ENCODE data around the gene USH2A.

Gene USH2A

GRCh38 chr1:216314379-216315095 is 108.7 kb downstream of the USH2A start:
- H3K4me1 ChIP-seq (ENCODE audit: control insufficient read depth in 2 of 2, insufficient read depth in 1 of 2, low read depth in 1 of 2, low read length in 2 of 2) = peaks cover 0 to 2% of the 10 kb centered on the region in 2 donors
- no peak overlapping the region for H3K23ac ChIP-seq (ENCODE audit: low read depth, low read length, poor library complexity)
- no peak overlapping the region for H2BK5ac ChIP-seq (ENCODE audit: low read length)
- no peak overlapping the region for H4K91ac ChIP-seq (ENCODE audit: low read depth, low read length, poor library complexity)
- no peak overlapping the region for H2AK5ac ChIP-seq (ENCODE audit: low read depth, low read length)
- H3K9me3 ChIP-seq (replicated peaks in 1 of 2; ENCODE audit: control insufficient read depth in 2 of 2, insufficient read depth in 1 of 2, low read depth in 1 of 2, low read length in 2 of 2) = no peaks in the 10 kb centered on the region
- no peak overlapping the region for H2BK15ac ChIP-seq (ENCODE audit: low read length)
- H3K4ac ChIP-seq (ENCODE audit: low read length) = no peak overlapping the region
- H3K27me3 ChIP-seq (ENCODE audit: control insufficient read depth in 3 of 3, insufficient read depth in 3 of 3, low read depth in 1 of 3, low read length in 3 of 3) = no peaks in the 10 kb centered on the region
- no peak overlapping the region for H2BK120ac ChIP-seq (ENCODE audit: low read depth, low read length)
- H3K27ac ChIP-seq (replicated peaks; ENCODE audit: low read length) = no peak overlapping the region
- no peak overlapping the region for H2AFZ ChIP-seq (ENCODE audit: low read length)
- H3K9ac ChIP-seq (ENCODE audit: low read depth, low read length, poor library complexity) = no peak overlapping the region
- H2BK12ac ChIP-seq (ENCODE audit: low read length) = no peak overlapping the region
- H3K4me2 ChIP-seq (ENCODE audit: insufficient read depth, low read length, poor library complexity, severe bottlenecking) = no peak overlapping the region
- no CpG with 5 or more reads among the region's 3 CpGs for WGBS, 2 donors (ENCODE audit: extremely low coverage in 2 of 2, insufficient read length in 2 of 2, insufficient replicate concordance in 1 of 2)
- H3K79me1 ChIP-seq (ENCODE audit: low read depth, low read length) = no peaks in the 10 kb centered on the region
- no peak overlapping the region for H3K4me3 ChIP-seq (ENCODE audit: low read length in 2 of 2)
- no peak for DNase-seq (ENCODE audit: low spot score)
- no peak overlapping the region for H4K8ac ChIP-seq (ENCODE audit: low read depth, low read length)
- H3K36me3 ChIP-seq (replicated peaks in 1 of 2; ENCODE audit: control insufficient read depth in 2 of 2, insufficient read depth in 2 of 2, low read length in 2 of 2) = no peaks in the 10 kb centered on the region
- H3K18ac ChIP-seq (ENCODE audit: low read length) = no peak overlapping the region
- no peak overlapping the region for H3K14ac ChIP-seq (ENCODE audit: low read length)

GRCh38 chr1:216310776-216311175 is 112.5 kb downstream of the USH2A start:
- H2BK120ac ChIP-seq (ENCODE audit: low read depth, low read length) = no peak overlapping the region
- H2AK5ac ChIP-seq (ENCODE audit: low read depth, low read length) = no peak overlapping the region
- no peak overlapping the region for H3K9ac ChIP-seq (ENCODE audit: low read depth, low read length, poor library complexity)
- no peaks in the 10 kb centered on the region for H3K79me1 ChIP-seq (ENCODE audit: low read depth, low read length)
- no peak overlapping the region for H3K4me3 ChIP-seq (ENCODE audit: low read length in 2 of 2)
- H2BK5ac ChIP-seq (ENCODE audit: low read length) = no peak overlapping the region
- peak overlapping the region; percentile 6 for H2AFZ ChIP-seq (ENCODE audit: low read length)
- H3K36me3 ChIP-seq (replicated peaks in 1 of 2; ENCODE audit: control insufficient read depth in 2 of 2, insufficient read depth in 2 of 2, low read length in 2 of 2) = no peaks in the 10 kb centered on the region
- no peaks in the 10 kb centered on the region for H3K27me3 ChIP-seq (ENCODE audit: control insufficient read depth in 3 of 3, insufficient read depth in 3 of 3, low read depth in 1 of 3, low read length in 3 of 3)
- H2BK12ac ChIP-seq (ENCODE audit: low read length) = no peak overlapping the region
- WGBS, 2 donors (ENCODE audit: extremely low coverage in 2 of 2, insufficient read length in 2 of 2, insufficient replicate concordance in 1 of 2) = no CpG with 5 or more reads among the region's 4 CpGs
- H3K4me1 ChIP-seq (ENCODE audit: control insufficient read depth in 2 of 2, insufficient read depth in 1 of 2, low read depth in 1 of 2, low read length in 2 of 2) = peaks cover 0 to 2% of the 10 kb centered on the region in 2 donors
- no peak overlapping the region for H3K4ac ChIP-seq (ENCODE audit: low read length)
- DNase-seq (ENCODE audit: low spot score) = peak; percentile 56
- no peak overlapping the region for H3K4me2 ChIP-seq (ENCODE audit: insufficient read depth, low read length, poor library complexity, severe bottlenecking)
- H2BK15ac ChIP-seq (ENCODE audit: low read length) = no peak overlapping the region
- no peak overlapping the region for H4K8ac ChIP-seq (ENCODE audit: low read depth, low read length)
- H3K27ac ChIP-seq (replicated peaks; ENCODE audit: low read length) = no peak overlapping the region
- peak overlapping the region; percentile 52 for H3K18ac ChIP-seq (ENCODE audit: low read length)
- no peak overlapping the region for H3K14ac ChIP-seq (ENCODE audit: low read length)
- peaks cover 2 to 6% of the 10 kb centered on the region in 2 donors for H3K9me3 ChIP-seq (replicated peaks in 1 of 2; ENCODE audit: control insufficient read depth in 2 of 2, insufficient read depth in 1 of 2, low read depth in 1 of 2, low read length in 2 of 2)
- H3K23ac ChIP-seq (ENCODE audit: low read depth, low read length, poor library complexity) = no peak overlapping the region
- no peak overlapping the region for H4K91ac ChIP-seq (ENCODE audit: low read depth, low read length, poor library complexity)

- Histone ChIP-seq H2AK5ac (ENCODE audit: low read depth, low read length) (no peak overlapping the region), H3K4me1 (ENCODE audit: control insufficient read depth in 2 of 2, insufficient read depth in 1 of 2, low read depth in 1 of 2, low read length in 2 of 2) (peaks cover 0 to 2% of the 10 kb centered on the region in 2 donors), H2BK120ac (ENCODE audit: low read depth, low read length) (no peak overlapping the region), H4K91ac (ENCODE audit: low read depth, low read length, poor library complexity) (no peak overlapping the region), H3K4me2 (ENCODE audit: insufficient read depth, low read length, poor library complexity, severe bottlenecking) (no peak overlapping the region), H3K4me3 (ENCODE audit: low read length in 2 of 2) (no peak overlapping the region), H3K79me1 (ENCODE audit: low read depth, low read length) (no peaks in the 10 kb centered on the region), H3K27ac (replicated peaks; ENCODE audit: low read length) (no peak overlapping the region), H2BK5ac (ENCODE audit: low read length) (no peak overlapping the region), H3K18ac (ENCODE audit: low read length) (peak overlapping the region; percentile 29), H4K8ac (ENCODE audit: low read depth, low read length) (no peak overlapping the region), H2AFZ (ENCODE audit: low read length) (no peak overlapping the region), H2BK12ac (ENCODE audit: low read length) (no peak overlapping the region), H3K27me3 (ENCODE audit: control insufficient read depth in 3 of 3, insufficient read depth in 3 of 3, low read depth in 1 of 3, low read length in 3 of 3) (no peaks in the 10 kb centered on the region), H3K23ac (ENCODE audit: low read depth, low read length, poor library complexity) (no peak overlapping the region), H3K9ac (ENCODE audit: low read depth, low read length, poor library complexity) (no peak overlapping the region), H3K9me3 (replicated peaks in 1 of 2; ENCODE audit: control insufficient read depth in 2 of 2, insufficient read depth in 1 of 2, low read depth in 1 of 2, low read length in 2 of 2) (peaks cover 2 to 6% of the 10 kb centered on the region in 2 donors), H3K36me3 (replicated peaks in 1 of 2; ENCODE audit: control insufficient read depth in 2 of 2, insufficient read depth in 2 of 2, low read length in 2 of 2) (no peaks in the 10 kb centered on the region), H3K14ac (ENCODE audit: low read length) (no peak overlapping the region), H2BK15ac (ENCODE audit: low read length) (no peak overlapping the region), H3K4ac (ENCODE audit: low read length) (no peak overlapping the region)
- no CpG with 5 or more reads among the region's 4 CpGs for WGBS, 2 donors (ENCODE audit: extremely low coverage in 2 of 2, insufficient read length in 2 of 2, insufficient replicate concordance in 1 of 2)
- DNase-seq (ENCODE audit: low spot score) = no peak
Measured at GRCh38 chr1:216306830-216307229, 116.4 kb downstream of the USH2A start.

- Histone ChIP-seq H3K36me3 (replicated peaks in 1 of 2; ENCODE audit: control insufficient read depth in 2 of 2, insufficient read depth in 2 of 2, low read length in 2 of 2) (no peaks in the 10 kb centered on the region), H3K23ac (ENCODE audit: low read depth, low read length, poor library complexity) (no peak overlapping the region), H3K4ac (ENCODE audit: low read length) (no peak overlapping the region), H3K14ac (ENCODE audit: low read length) (no peak overlapping the region), H2BK12ac (ENCODE audit: low read length) (no peak overlapping the region), H2AFZ (ENCODE audit: low read length) (no peak overlapping the region), H3K4me1 (ENCODE audit: control insufficient read depth in 2 of 2, insufficient read depth in 1 of 2, low read depth in 1 of 2, low read length in 2 of 2) (peaks cover 0 to 3% of the 10 kb centered on the region in 2 donors), H4K8ac (ENCODE audit: low read depth, low read length) (no peak overlapping the region), H3K9ac (ENCODE audit: low read depth, low read length, poor library complexity) (no peak overlapping the region), H2AK5ac (ENCODE audit: low read depth, low read length) (no peak overlapping the region), H4K91ac (ENCODE audit: low read depth, low read length, poor library complexity) (no peak overlapping the region), H3K4me2 (ENCODE audit: insufficient read depth, low read length, poor library complexity, severe bottlenecking) (no peak overlapping the region), H3K4me3 (ENCODE audit: low read length in 2 of 2) (no peak overlapping the region), H3K79me1 (ENCODE audit: low read depth, low read length) (no peaks in the 10 kb centered on the region), H3K27ac (replicated peaks; ENCODE audit: low read length) (no peak overlapping the region), H3K18ac (ENCODE audit: low read length) (no peak overlapping the region), H3K27me3 (ENCODE audit: control insufficient read depth in 3 of 3, insufficient read depth in 3 of 3, low read depth in 1 of 3, low read length in 3 of 3) (no peaks in the 10 kb centered on the region), H2BK120ac (ENCODE audit: low read depth, low read length) (no peak overlapping the region), H3K9me3 (replicated peaks in 1 of 2; ENCODE audit: control insufficient read depth in 2 of 2, insufficient read depth in 1 of 2, low read depth in 1 of 2, low read length in 2 of 2) (peaks cover 2 to 6% of the 10 kb centered on the region in 2 donors), H2BK15ac (ENCODE audit: low read length) (no peak overlapping the region), H2BK5ac (ENCODE audit: low read length) (no peak overlapping the region)
- DNase-seq (ENCODE audit: low spot score) = no peak
Measured at GRCh38 chr1:216303690-216304089, 119.6 kb downstream of the USH2A start.

Data from neuronal stem cell (in vitro differentiated cells).